VCaP (cell line): Measurements from ENCODE around the gene TOP3B.
A peak's percentile ranks its signal among the peaks of the same experiment; 100 is the strongest.

Experiments used
- H3K27ac ChIP-seq: fragments of 450-650 bp; 2 replicates; pipeline ENCODE4 v1.5.1; 2017
- CTCF ChIP-seq: fragments of 450-650 bp; conservative IDR thresholded peaks from 2 replicates; pipeline ENCODE4 v1.5.1; 2017; ENCODE audit warnings: mild to moderate bottlenecking, moderate library complexity

The TOP3B gene

GRCh38 chr22:21938071-21938822 is 44.3 kb downstream of the TOP3B start:
- peak overlapping the region; percentile 97 for H3K27ac ChIP-seq
- peak; percentile 97 for TF ChIP-seq CTCF

GRCh38 chr22:21937821-21938070 is 44.8 kb downstream of the TOP3B start:
- H3K27ac ChIP-seq: peak overlapping the region; percentile 97

GRCh38 chr22:21937041-21937820 is 45.4 kb downstream of the TOP3B start:
- peak overlapping the region; percentile 97 for H3K27ac ChIP-seq
- TF ChIP-seq CTCF: no peak

More at GRCh38 chr22:21937821-21938070, 44.8 kb downstream of the TOP3B start:
- no peak for TF ChIP-seq CTCF

GRCh38 chr22:21936151-21936775 is 46.3 kb downstream of the TOP3B start:
- TF ChIP-seq CTCF: no peak
- peak overlapping the region; percentile 97 for H3K27ac ChIP-seq

- no peak for TF ChIP-seq CTCF
- H3K27ac ChIP-seq: no peak overlapping the region
These were observed 48.7 kb downstream of the TOP3B start for GRCh38 chr22:21933910-21934309.

- no peak overlapping the region for H3K27ac ChIP-seq
- TF ChIP-seq CTCF: no peak
These were observed 49.2 kb downstream of the TOP3B start for GRCh38 chr22:21933413-21933812.

- no peak for TF ChIP-seq CTCF
- H3K27ac ChIP-seq: no peak overlapping the region
These were observed 50.2 kb downstream of the TOP3B start for GRCh38 chr22:21932347-21932746.
